Amygdala (tissue), 56 donors: ENCODE data around the gene GPAM.
"Not testable (repeated sequence)": the region's sequence is repeated elsewhere in the genome, so short reads cannot be mapped to it uniquely, and the experiment has no call there.

Experiments used
- DNase-seq, 56 donors: peaks; one replicate each; lab custom pipeline; 2025; lab: John Stamatoyannopoulos, UW

GPAM gene

DNA sequence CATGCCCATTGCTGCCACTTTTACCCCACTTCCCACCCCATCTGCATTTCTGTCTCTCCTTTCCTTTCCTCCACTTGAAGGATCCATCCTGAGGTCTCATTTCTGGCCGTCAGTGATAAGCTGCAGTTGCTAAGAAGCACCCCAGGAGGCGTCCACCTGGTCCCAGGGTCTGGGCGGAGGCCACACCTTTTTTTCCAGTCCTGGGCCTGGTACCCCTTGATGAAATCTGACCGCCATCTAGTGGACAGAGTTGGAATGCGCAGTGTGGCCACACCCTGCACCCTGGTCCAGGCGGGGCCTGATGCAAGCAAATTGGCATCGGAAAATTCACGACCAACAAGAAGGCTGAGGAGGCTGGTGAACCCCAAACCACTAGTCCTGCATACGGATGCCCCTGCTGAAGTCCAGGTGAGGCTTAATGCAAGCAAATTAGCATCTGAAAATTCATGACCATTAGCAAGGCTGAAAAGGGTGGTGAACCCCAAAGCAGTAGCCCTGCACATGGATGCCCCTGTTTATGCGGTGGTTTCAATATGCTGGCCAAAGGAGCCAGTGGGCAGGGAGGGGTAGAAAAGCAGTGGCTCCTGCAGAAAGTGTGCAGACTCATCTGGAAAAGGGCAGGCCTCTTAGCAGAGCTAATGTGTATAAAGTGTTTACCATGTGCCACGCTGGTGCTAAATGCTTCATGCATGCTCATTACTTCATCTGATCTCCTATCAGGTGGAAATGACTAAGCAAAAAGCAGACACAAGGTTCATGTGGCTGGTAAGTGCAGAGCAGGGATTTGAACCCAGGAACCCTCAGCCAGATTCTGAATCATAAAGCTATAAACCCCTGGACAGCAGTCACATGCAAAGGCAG is 43.2 kb downstream of the GPAM start:
- peak in 28 of 56 donors; percentile 1 to 43 (median 12) for DNase-seq

DNA sequence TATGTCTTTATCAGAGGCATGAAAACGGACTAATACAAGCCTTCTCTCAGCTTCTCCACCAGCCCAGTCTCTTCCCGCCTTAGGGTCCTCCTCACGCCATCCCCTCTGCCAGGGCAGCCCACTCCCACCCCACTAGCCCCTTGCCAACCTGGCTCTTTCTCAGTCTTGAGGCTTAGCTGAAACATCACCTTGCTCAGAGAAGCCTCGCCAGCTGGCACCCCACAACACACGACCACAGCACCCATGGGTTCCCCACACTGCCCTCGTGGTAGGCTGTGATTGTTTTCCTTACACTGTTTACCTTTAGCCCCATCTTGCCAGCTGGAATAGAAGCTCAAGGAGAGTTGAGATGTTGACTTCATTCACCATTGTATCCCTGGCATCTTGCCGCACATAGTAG is 44.4 kb downstream of the GPAM start:
- no peak for DNase-seq

- peak in 52 of 56 donors; percentile 6 to 82 (median 36) for DNase-seq
Observed at GRCh38 chr10:112137154-112137987, 46.2 kb downstream of the GPAM start.

- peak in 1 of 56 donors; percentile 14 for DNase-seq
Observed at GRCh38 chr10:112136486-112137153, 46.9 kb downstream of the GPAM start.

GRCh38 chr10:112135604-112136003 is 48.0 kb downstream of the GPAM start:
- DNase-seq, result no peak

GRCh38 chr10:112132435-112132834 is 51.1 kb downstream of the GPAM start:
- DNase-seq, result no peak

DNA sequence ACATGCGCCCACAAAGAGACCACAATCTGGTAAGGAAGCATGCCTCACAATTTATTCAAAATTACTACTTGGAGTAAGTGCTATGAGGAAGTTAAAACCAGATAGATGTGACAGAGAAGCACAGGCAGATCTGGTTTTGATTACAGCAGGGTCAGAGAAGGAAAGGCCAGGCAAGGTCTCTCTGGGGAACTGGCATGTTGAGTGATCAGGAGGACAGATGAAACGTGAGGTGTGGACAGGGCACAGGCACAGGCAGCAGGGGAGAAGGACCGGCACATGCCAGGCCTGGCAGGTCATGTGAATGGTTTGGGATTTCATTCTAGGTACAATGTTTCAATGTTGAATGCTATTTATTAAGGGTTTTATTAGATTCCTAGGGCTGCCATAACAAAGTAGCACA is 51.6 kb downstream of the GPAM start:
- DNase-seq, result no peak

- no peak for DNase-seq
Observed at GRCh38 chr10:112131346-112131745, 52.2 kb downstream of the GPAM start.

DNA sequence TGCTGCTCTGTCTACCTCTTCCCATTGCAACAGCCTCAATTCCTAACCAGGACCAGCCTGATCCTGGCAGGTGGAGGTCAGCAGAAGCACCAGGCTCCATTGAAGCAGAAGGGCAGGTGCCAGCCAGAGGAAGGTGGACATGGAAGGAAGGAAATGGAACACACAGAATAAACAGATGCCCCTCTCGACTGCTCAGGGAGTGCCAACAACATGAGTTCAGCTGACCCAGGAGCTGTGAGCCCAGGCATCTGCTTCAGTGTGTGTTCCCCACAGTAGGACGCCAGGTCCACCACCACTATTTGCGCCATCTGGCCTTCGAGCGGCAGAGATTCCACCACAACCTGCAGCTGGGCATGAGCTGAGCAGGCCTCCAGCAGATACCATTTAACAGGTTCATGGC is 56.7 kb downstream of the GPAM start:
- no peak for DNase-seq

- no peak for DNase-seq
Observed at GRCh38 chr10:112126172-112126571, 57.4 kb downstream of the GPAM start.

- DNase-seq, result no peak
Observed at GRCh38 chr10:112124866-112125265, 58.7 kb downstream of the GPAM start.

- DNase-seq, result no peak
Observed at GRCh38 chr10:112122827-112123226, 60.7 kb downstream of the GPAM start.

DNA sequence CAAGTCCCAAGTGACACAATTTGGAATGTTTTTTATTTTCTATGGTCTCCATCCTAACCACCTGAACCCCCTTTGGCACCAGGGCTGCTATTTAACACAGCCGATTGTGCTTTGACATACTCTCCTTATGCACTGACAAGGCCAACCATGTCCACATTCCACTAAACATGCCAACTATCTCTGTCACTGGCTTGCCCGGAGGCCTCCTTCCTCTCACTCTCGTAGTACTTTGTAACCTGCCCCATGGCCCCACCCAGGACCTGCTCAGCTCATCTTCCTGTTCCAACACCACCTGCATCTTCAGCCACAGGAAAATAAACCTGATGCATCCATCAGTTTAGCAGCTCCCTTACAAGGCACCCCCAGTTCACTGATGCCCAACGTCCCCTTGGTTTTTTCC is 63.1 kb downstream of the GPAM start:
- no peak for DNase-seq

- DNase-seq, result peak in 9 of 56 donors; percentile 1 to 19 (median 5)
Observed at GRCh38 chr10:112115781-112116385, 67.7 kb downstream of the GPAM start.

GRCh38 chr10:112109779-112110178 is 73.8 kb downstream of the GPAM start:
- DNase-seq, result not testable (repeated sequence)
